ENCODE measurements around the gene BAHCC1. TPM values are rescaled to one million over a fixed set of nuclear protein-coding genes. Genes with fewer than 3 reads are reported as not detected.
"Not testable (repeated sequence)": the region's sequence is repeated elsewhere in the genome, so short reads cannot be mapped to it uniquely, and the experiment has no call there.

Gene BAHCC1
- total RNA-seq, 1 donor from 2014 or later: 47.8 TPM

GRCh38 chr17:81419886-81420768, 24.9 kb downstream of the BAHCC1 start:
- DNase-seq (ENCODE audit: low spot score): no peak
- no peak for ATAC-seq
- intact Hi-C loops (cut with DNase I): no loop called here

DNA sequence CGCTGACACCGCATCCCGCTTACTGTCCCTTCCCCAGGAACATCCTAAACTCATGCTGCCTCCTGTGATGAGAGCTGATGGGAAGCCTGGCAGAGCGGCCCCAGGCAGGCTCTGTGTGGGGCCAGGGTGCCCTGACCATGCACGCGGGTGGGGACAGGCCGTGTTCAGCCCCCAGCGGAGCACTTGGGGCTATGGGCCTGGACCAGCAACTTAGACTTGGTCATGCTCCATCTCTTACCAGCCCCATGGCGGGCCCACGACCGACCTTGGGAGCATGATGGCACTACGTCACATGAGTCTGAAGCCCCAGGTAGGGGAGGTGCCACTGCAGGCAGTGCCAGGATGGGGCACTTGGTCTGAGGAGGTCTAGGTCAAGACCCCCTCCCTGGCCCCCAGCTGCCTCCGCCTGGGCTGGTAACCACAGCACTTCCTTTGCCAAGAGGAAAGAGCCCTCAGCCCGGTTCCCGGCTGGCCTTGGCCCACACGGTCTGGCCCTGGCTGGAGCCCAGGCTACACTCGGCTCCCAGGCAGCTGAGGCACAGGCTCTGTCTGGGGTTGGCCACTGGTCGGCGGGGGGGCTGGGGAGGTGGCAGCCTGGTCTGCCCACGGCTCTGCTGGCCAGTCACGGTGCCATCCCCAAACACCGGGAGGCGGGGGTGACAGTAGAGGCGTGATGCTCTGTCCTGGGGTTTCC, 25.7 kb downstream of the BAHCC1 start:
- DNase-seq (ENCODE audit: low spot score) (no peak), ATAC-seq (peak; percentile 7)
- intact Hi-C loops (cut with DNase I): no loop called here

DNA sequence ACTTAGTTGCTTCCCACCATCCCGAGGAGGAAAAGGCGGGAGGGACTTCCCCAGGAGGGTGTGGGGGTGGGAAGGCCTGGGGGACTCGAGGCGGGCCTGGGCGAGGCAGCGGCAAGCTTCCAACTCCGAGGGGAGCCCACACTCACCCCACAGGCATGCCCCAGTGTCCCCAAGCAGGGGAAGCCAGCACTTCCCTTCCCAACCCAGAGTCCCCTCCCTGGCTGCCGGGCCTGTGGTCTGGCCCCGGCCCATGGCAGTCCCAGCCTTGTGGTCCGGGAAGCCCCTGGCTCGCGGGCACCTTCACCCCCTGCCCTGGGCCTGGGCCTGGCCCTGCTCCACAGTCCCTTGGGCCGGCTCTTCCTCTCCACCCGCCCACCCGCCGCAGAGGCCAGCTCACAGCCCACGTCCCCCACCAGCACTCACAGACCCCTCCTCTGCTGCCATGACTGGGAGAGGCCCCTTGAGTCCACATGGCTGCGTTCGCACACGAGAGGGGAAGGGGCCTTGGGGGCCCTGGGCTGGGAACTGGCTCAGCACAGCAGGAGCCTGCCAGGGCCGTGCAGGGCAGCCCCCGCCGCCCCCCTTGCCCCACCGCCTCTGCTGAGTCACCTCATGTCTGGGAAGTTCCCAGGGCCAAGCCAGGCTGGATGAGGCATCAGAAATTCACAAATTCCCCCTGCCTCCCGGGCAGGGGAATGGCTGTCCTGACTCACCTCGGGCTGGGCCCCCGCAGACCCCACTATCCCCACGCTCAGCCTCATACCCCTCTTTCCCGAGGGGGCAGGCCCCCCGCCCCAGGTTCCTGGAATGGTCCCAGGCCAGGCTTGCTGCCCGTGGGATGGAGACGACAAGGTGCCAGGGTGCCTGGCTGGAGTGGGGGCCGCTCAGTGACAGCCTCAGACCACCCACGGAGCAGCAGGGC, 27.8 kb downstream of the BAHCC1 start:
- DNase-seq (ENCODE audit: low spot score) (peak; percentile 86), ATAC-seq (peak; percentile 48)
- intact Hi-C loops (cut with DNase I): no loop called here

GRCh38 chr17:81423698-81424071, 28.4 kb downstream of the BAHCC1 start:
- intact Hi-C loops (cut with DNase I): no loop called here
- ATAC-seq (no peak), DNase-seq (ENCODE audit: low spot score) (no peak)

DNA sequence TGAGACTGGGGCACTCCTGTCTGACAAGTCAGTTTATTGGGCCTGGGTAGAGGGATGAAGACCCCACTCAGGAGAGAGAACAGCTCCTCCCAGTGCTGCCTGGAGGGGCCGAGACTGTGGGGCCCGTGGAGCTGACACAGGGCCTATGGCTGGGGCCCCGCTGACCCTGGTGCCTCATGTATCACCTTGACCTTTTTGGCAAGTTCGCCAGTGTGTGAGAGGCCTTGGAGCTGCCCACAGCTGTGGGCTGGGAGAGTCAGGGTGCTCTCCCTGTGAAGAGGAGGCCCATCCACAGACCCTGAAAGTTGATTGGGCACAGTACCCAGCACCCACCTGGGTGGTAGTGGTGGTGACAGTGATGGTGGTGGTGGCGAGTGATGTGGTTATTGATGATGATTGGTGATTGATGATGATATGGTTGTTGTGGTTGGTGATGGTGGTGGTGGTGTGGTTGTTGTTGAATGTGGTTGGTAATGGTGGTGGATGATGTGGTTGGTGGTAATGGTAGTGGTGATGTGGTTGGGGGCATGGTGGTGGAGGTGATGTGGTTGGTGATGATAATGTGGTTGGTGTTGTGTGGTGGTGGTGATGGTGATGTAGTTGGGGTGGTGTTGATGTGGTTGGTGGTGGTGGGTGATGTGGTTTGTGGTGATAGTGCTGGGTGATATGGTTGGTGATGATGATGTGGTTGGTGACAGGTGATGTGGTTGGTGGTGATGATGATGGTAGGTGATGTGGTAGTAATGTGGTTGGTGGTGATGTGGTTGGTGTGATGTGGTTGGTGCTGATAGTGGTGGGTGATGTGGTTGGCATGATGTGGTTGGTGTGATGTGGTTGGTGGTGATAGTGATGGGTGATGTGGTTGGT, 29.1 kb downstream of the BAHCC1 start:
- no peak for DNase-seq (ENCODE audit: low spot score)
- ATAC-seq: no peak
- intact Hi-C loops (cut with DNase I): no loop called here

GRCh38 chr17:81425041-81425440, 29.8 kb downstream of the BAHCC1 start:
- intact Hi-C loops (cut with DNase I); DNase-seq (ENCODE audit: low spot score); ATAC-seq: not testable (repeated sequence)

DNA sequence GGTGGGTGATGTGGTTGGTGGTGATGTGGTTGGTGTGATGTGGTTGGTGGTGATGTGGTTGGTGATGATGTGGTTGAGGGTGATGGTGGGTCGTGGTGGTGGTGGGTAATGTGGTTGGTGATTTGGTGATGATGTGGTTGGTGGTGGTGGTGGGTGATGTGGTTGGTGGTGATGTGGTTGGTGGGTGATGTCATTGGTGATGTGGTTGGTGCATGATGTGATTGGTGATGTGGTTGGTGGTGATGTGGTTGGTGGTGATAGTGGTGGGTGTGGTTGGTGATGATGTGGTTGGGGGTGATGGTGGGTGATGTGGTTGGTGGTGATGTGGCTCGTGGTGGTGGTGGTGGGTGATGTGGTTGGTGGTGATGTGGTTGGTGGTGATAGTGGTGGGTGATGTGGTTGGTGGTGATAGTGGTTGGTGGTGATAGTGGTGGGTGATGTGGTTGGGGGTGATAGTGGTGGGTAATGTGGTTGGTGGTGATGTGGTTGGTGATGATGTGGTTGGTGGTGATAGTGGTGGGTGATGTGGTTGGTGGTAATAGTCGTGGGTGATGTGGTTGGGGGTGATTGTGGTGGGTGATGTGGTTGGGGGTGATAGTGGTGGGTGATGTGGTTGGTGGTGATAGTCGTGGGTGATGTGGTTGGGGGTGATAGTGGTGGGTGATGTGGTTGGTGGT, 30.6 kb downstream of the BAHCC1 start:
- DNase-seq (ENCODE audit: low spot score); ATAC-seq; intact Hi-C loops (cut with DNase I): not testable (repeated sequence)

- intact Hi-C loops (cut with DNase I): no loop called here
- no peak for DNase-seq (ENCODE audit: low spot score)
- ATAC-seq: no peak
These were observed 31.3 kb downstream of the BAHCC1 start for GRCh38 chr17:81426393-81427172.

- ATAC-seq (no peak), DNase-seq (ENCODE audit: low spot score) (no peak)
- intact Hi-C loops (cut with DNase I): no loop called here
These were observed 32.2 kb downstream of the BAHCC1 start for GRCh38 chr17:81427173-81428120.

DNA sequence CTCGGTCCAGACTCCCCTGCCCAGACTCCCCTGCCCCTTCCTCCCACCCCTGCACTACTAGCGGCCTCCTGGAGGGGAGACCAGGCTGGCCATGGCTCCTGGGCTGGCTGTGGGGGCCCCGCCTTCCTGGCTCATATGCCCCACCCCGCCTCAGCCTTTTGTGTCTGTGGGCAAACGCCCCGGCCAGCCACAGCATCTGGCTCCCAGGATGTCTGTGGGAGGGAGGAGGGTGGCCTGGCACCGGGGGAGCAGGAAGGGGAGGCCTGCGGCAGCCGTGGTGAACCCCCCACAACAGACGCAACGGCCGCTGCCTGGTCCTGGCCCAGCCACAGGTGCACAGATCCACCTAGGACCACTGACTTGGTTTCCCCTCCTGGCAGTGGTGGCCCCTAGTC, 32.9 kb downstream of the BAHCC1 start:
- intact Hi-C loops (cut with DNase I): no loop called here
- ATAC-seq (no peak), DNase-seq (ENCODE audit: low spot score) (no peak)

DNA sequence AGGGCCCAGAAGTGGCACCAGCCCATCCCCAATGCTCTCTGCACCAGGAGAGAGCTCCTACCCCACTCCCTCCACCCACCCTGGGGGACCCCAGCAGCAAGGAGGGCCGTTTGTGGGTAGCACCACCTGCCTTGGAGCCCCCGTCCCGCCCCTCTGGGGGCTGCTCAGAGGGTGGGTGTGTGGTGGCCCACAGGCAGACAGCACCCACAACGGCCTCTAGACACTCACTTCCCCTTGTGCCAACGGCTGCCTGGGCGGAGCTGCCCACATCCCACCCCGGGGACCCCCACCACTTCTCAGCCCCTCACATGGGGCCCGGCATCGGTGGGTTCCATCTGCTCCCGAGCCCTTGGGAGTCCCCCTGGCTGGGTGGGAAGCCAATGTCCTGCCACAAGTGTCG, 33.3 kb downstream of the BAHCC1 start:
- intact Hi-C loops (cut with DNase I): no loop called here
- DNase-seq (ENCODE audit: low spot score) (no peak), ATAC-seq (no peak)

- intact Hi-C loops (cut with DNase I): no loop called here
- DNase-seq (ENCODE audit: low spot score) (peak; percentile 89), ATAC-seq (peak; percentile 76)
These were observed 33.9 kb downstream of the BAHCC1 start for GRCh38 chr17:81428948-81429774.

GRCh38 chr17:81429821-81430551, 34.7 kb downstream of the BAHCC1 start:
- intact Hi-C loops (cut with DNase I): no loop called here
- no peak for DNase-seq (ENCODE audit: low spot score)
- ATAC-seq: peak; percentile 75

DNA sequence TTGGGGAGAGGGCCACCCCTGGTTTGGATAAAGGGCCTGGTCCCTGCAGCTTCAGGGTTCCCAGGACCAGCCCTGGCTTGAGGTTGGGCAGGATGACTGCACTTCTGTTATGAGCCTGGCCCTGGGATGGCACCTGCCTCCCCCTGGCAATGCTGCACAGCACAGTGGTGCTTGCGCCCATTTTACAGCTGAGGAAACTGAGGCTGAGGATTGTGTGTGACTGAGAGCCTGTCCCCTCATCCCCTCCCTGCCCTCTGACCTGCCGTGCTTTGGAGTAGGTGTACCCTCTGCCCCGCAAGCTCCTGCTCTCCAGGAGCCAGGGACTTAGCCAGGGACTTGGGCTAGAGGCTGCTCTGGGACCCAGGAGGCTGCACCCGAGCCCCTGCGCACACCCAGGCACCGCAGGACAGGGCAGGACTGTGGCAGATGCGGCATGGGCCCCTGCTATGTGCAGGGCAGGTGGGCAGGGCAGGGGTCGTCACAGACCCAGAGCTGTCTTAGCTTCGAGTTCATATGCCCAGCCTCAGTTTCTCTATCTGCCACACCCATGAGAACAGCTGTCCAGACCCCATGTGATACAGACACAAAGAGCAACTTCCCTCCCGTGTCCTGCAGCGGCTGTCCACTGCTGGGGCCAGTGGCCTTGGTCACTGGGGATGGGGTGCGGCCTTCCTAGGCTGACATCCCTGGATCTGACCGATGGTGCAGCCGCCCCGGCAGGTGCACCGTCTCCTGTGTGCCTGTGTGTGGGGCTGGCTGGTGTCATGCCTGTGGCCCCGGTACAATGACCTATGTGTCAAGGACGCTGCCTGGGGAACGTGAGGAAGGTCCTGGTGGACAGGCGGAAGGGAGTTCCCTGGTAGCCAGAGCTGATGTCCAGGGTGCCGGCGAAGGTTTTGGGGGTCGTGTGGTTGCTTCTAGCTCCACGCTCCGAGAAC, 36.6 kb downstream of the BAHCC1 start:
- intact Hi-C loops (cut with DNase I): no loop called here
- ATAC-seq (no peak), DNase-seq (ENCODE audit: low spot score) (no peak)

All from sciatic nerve (tissue), 2 donors.